Prostate gland (tissue), 2 donors: ENCODE measurements around the gene AARSD1.

Source experiments
- CTCF ChIP-seq, 4 experiments: fragments of 200-600 bp in 2 of 4; fragments of 450-650 bp in 2 of 4; sonication (generic) in 2 of 4; IDR thresholded peaks; 1 replicate in 3 of 4; 2 replicates in 1 of 4; pipeline ENCODE4 v1.5.1; 2016 to 2019; ENCODE audit warnings: antibody characterized with exemption in 4 of 4, mild to moderate bottlenecking in 2 of 4, moderate library complexity in 2 of 4
- POLR2A ChIP-seq: fragments of 450-650 bp; IDR thresholded peaks from one replicate; pipeline ENCODE4 v1.6.1; 2016; ENCODE audit warnings: antibody characterized with exemption, mild to moderate bottlenecking
- POLR2AphosphoS5 ChIP-seq: sonication (generic); formaldehyde crosslinking; IDR thresholded peaks from one replicate; pipeline ENCODE4 v1.6.1; 2017; ENCODE audit warnings: antibody characterized with exemption

GRCh38 chr17:43013296-43013695 lies 49.0 kb upstream of the AARSD1 start:
- no peak for TF ChIP-seq CTCF (IDR thresholded peaks at IDR 0.05)
- no peak for TF ChIP-seq POLR2A
- no peak for TF ChIP-seq POLR2AphosphoS5
